K562 (cell line): ENCODE data around the gene PSMA7. TPM values are rescaled to one million over a fixed set of nuclear protein-coding genes. Genes with fewer than 3 reads are reported as not detected.

Experiments
- ATAC-seq: fragments of 200-7000 bp; cut with Tn5 transposase; 3 replicates; pipeline ENCODE4 v1.9.1; 2020; ENCODE audit warnings: moderate library complexity
- BruUV-seq: library from RNA; stranded (reverse); fragments of 400-500 nt; replicated peaks from 2 replicates; lab custom pipeline; 2021; lab: Mats Ljungman, UMichigan
- CTCF ChIA-PET: fragments of 300-600 bp; formaldehyde crosslinking; extraction: SDS; loops from one replicate; lab custom pipeline; 2021; ENCODE audit warnings: low intra/inter-chr PET ratio; lab: Yijun Ruan, JAX
- POLR2A ChIA-PET: fragments of 300-600, 350-650 bp; sonication (Branson Sonifier 250); formaldehyde crosslinking; extraction: SDS; loops from one replicate; lab custom pipeline; 2021; ENCODE audit warnings: antibody characterized with exemption, inconsistent platforms; lab: Yijun Ruan, JAX
- DNase-seq, 4 experiments: peaks; one replicate each; pipeline versions ENCODE4 v3.0.0 to v3.0.0-alpha.2; 2011 to 2018; ENCODE audit warnings: low spot score in 3 of 4, mixed read lengths in 3 of 4; ENCODE audit errors: extremely low read depth in 1 of 4
- FAIRE-seq: peaks from 2 replicates; lab custom pipeline; 2011; peaks lifted over from hg19 to GRCh38; lab: Jason Lieb, UNC
- H2AFZ ChIP-seq: 2 replicates; pipeline ENCODE4 v1.6.0; 2011; ENCODE audit warnings: low read depth, low read length, control low read depth, inconsistent platforms
- H3K27ac ChIP-seq: fragments of 200-600 bp; 3 replicates; pipeline ENCODE4 v1.8.0; 2011; ENCODE audit warnings: low read depth, mild to moderate bottlenecking, control low read depth, inconsistent platforms, low read length, moderate library complexity, mixed read lengths; ENCODE audit errors: extremely low read depth
- H3K27me3 ChIP-seq, 2 experiments: fragments of 300-600 bp in 1 of 2; 2 replicates in 1 of 2; 3 replicates in 1 of 2; pipeline versions ENCODE4 v1.6.0 to v1.8.0; 2011; ENCODE audit warnings: inconsistent platforms in 2 of 2, low read length in 2 of 2, mild to moderate bottlenecking in 1 of 2, mixed read lengths in 1 of 2, moderate library complexity in 1 of 2; ENCODE audit not compliant: control insufficient read depth in 2 of 2, insufficient read depth in 2 of 2
- H3K36me3 ChIP-seq: fragments of 300-600 bp; 3 replicates; pipeline ENCODE4 v1.8.0; 2011; ENCODE audit warnings: mild to moderate bottlenecking, low read length, inconsistent platforms; ENCODE audit not compliant: control insufficient read depth, insufficient read depth
- H3K4me1 ChIP-seq, 2 experiments: fragments of 200-600 bp in 1 of 2; replicated peaks in 1 of 2; 2 replicates in 1 of 2; 3 replicates in 1 of 2; pipeline versions ENCODE4 v1.5.1 to v1.8.0; 2011; ENCODE audit warnings: inconsistent platforms in 2 of 2, low read length in 2 of 2, mild to moderate bottlenecking in 1 of 2, mixed read lengths in 1 of 2, moderate library complexity in 1 of 2; ENCODE audit not compliant: control insufficient read depth in 2 of 2, insufficient read depth in 2 of 2
- H3K4me2 ChIP-seq: 2 replicates; pipeline ENCODE4 v1.6.1; 2011; ENCODE audit warnings: low read length, control low read depth, inconsistent platforms, mixed read lengths; ENCODE audit not compliant: insufficient read depth
- H3K4me3 ChIP-seq: fragments of 200-600 bp; sonication (generic), shearing (Covaris generic); 2 replicates; pipeline ENCODE4 v1.5.1; 2016; ENCODE audit warnings: control low read depth, inconsistent platforms
- H3K79me2 ChIP-seq: fragments of 200-600 bp; 3 replicates; pipeline ENCODE4 v1.8.0; 2011; ENCODE audit warnings: low read length, inconsistent platforms; ENCODE audit not compliant: control insufficient read depth, insufficient read depth
- H3K9ac ChIP-seq, 2 experiments: 2 replicates each; pipeline versions ENCODE4 v1.6.0 to v1.6.1; 2011; ENCODE audit warnings: low read depth in 2 of 2, low read length in 2 of 2, control low read depth in 1 of 2, inconsistent platforms in 1 of 2, mild to moderate bottlenecking in 1 of 2, mixed read lengths in 1 of 2; ENCODE audit not compliant: insufficient read depth in 1 of 2
- H3K9me1 ChIP-seq: one replicate; pipeline ENCODE4 v1.6.0; 2011; ENCODE audit warnings: inconsistent platforms, mild to moderate bottlenecking, low read length, moderate library complexity; ENCODE audit not compliant: control insufficient read depth, insufficient read depth
- H3K9me3 ChIP-seq: replicated peaks from 2 replicates; pipeline ENCODE4 v1.5.1; 2011; ENCODE audit warnings: low read depth, low read length, inconsistent platforms; ENCODE audit not compliant: control insufficient read depth, insufficient read depth
- H4K20me1 ChIP-seq: replicated peaks from 2 replicates; pipeline ENCODE4 v1.6.1; 2011; ENCODE audit warnings: low read length, inconsistent platforms, mixed read lengths; ENCODE audit not compliant: control insufficient read depth, insufficient read depth
- CEBPZ ChIP-seq: fragments of 150-350 bp; IDR thresholded peaks from 2 replicates; pipeline ENCODE4 v1.6.1; 2014; ENCODE audit warnings: low read depth, mild to moderate bottlenecking, low read length, borderline replicate concordance
- DACH1 ChIP-seq: fragments of 450-650 bp; IDR thresholded peaks from 2 replicates; pipeline ENCODE4 v1.6.1; 2018; ENCODE audit not compliant: partially characterized antibody
- E2F1 ChIP-seq: sonication (generic); formaldehyde crosslinking; IDR thresholded peaks from 2 replicates; pipeline ENCODE4 v1.8.1; 2023; ENCODE audit warnings: mild to moderate bottlenecking, missing genetic modification reagents, moderate library complexity
- IRF2 ChIP-seq: sonication (generic); formaldehyde crosslinking; IDR thresholded peaks from 2 replicates; pipeline ENCODE4 v1.8.1; 2022; ENCODE audit warnings: mild to moderate bottlenecking, missing genetic modification reagents
- NCOA1 ChIP-seq: fragments of 450-650 bp; IDR thresholded peaks from 2 replicates; pipeline ENCODE4 v1.6.1; 2016; ENCODE audit warnings: low read depth
- NCOA2 ChIP-seq, 2 experiments: fragments of 450-650 bp; IDR thresholded peaks; 2 replicates each; pipeline ENCODE4 v1.6.1; 2018; ENCODE audit warnings: mild to moderate bottlenecking in 2 of 2, moderate library complexity in 1 of 2; ENCODE audit not compliant: partially characterized antibody in 2 of 2
- POLR2H ChIP-seq: IDR thresholded peaks from 2 replicates; pipeline ENCODE4 v1.6.1; 2016; ENCODE audit warnings: missing genetic modification characterization, low read depth, mild to moderate bottlenecking, control low read depth, missing compliant biosample characterization, moderate library complexity
- SRSF7 ChIP-seq: fragments of 200-400 bp; formaldehyde crosslinking; optimal IDR thresholded peaks from 2 replicates; pipeline ENCODE3; 2017; ENCODE audit warnings: mild to moderate bottlenecking, low read depth, low read length
- TCFL5 ChIP-seq: fragments of 250-450 bp; sonication (Bioruptor Pico); conservative IDR thresholded peaks from 2 replicates; pipeline ENCODE4 v1.6.1; 2021; ENCODE audit warnings: mild to moderate bottlenecking, moderate library complexity, matching md5 sums
- U2AF2 ChIP-seq: fragments of 200-400 bp; formaldehyde crosslinking; optimal IDR thresholded peaks from 2 replicates; pipeline ENCODE3; 2017; ENCODE audit warnings: low read depth, mild to moderate bottlenecking, low read length
- USF1 ChIP-seq: sonication (generic); formaldehyde crosslinking; IDR thresholded peaks from 2 replicates; pipeline ENCODE4 v1.9.0; 2022; ENCODE audit warnings: mild to moderate bottlenecking, missing genetic modification reagents
- USF2 ChIP-seq: sonication (generic); formaldehyde crosslinking; IDR thresholded peaks from 2 replicates; pipeline ENCODE4 v1.5.0; 2020; ENCODE audit warnings: missing genetic modification reagents
- ZBTB5 ChIP-seq: fragments of 450-650 bp; IDR thresholded peaks from 2 replicates; pipeline ENCODE4 v1.6.1; 2017; ENCODE audit warnings: antibody characterized with exemption
- ZFP36 ChIP-seq: fragments of 150-350 bp; IDR thresholded peaks from 2 replicates; pipeline ENCODE4 v1.6.1; 2018; ENCODE audit warnings: low read length, low read depth; ENCODE audit not compliant: partially characterized antibody
- WGBS: fragments of 100-300 bp; shearing (Covaris generic); methylation state at CpG from one replicate; pipeline ENCODE4 v1.1.6; 2016; ENCODE audit warnings: low coverage, mixed read lengths; ENCODE audit not compliant: insufficient coverage; ENCODE audit errors: missing lambda C conversion rate; 5-methylcytosine and 5-hydroxymethylcytosine counted together
- in situ Hi-C: fragments of 300-500 bp; cut with MboI; formaldehyde crosslinking; loops from 4 replicates; pipeline ENCODE4 v1.15.0; 2018; ENCODE audit warnings: inconsistent platforms, mixed read lengths
- intact Hi-C: fragments of 100-400 bp; cut with micrococcal nuclease; formaldehyde crosslinking; loops from 2 replicates; pipeline ENCODE4 v1.14.2; 2022
- polyA plus RNA-seq, 8 experiments: library from polyadenylated mRNA; depleted of rRNA in 4 of 8; stranded (reverse) in 5 of 8; unstranded in 3 of 8; fragments of >200 nt; fragmentation: Nextera tagmentation in 2 of 8; fragmentation: Illumina TruSeq in 1 of 8; extraction: Ambion mirVana in 2 of 8; extraction: Trizol in 1 of 8; gene quantifications; 2 replicates each; pipeline versions ENCODE4 v1.2.1 to v1.2.3, GENCODE V29; 2011 to 2014; ENCODE audit warnings: inconsistent platforms in 1 of 8, missing spikeins in 1 of 8
- total RNA-seq, 7 experiments: library from RNA; depleted of rRNA in 6 of 7; stranded (reverse); fragments of >200 nt in 6 of 7; fragmentation: Illumina TruSeq in 2 of 7; extraction: Trizol in 2 of 7; gene quantifications; 2 replicates each; pipeline versions ENCODE4 v1.2.1 to v1.2.3, GENCODE V29; 2011 to 2021; ENCODE audit warnings: low replicate concordance in 1 of 7

The PSMA7 gene
- total and polyA plus RNA-seq, 9 of the 15 experiments (the other 6 are each of a cell fraction or from before 2014, with no cell fraction given): 257 to 510 (median 393) TPM

- POLR2A ChIA-PET: no interaction called here
- Histone ChIP-seq H3K36me3 (no peaks in the 10 kb centered on the region), H3K4me3 (no peak overlapping the region), H3K9me3 (peaks cover 5% of the 10 kb centered on the region), H3K4me1 (peaks cover 0 to 17% of the 10 kb centered on the region in 2 experiments; a peak in 3 of 5 replicates), H3K4me2 (no peak overlapping the region), H3K27ac (no peak overlapping the region), H2AFZ (no peak overlapping the region), H3K9ac (no peak overlapping the region), H3K9me1 (no peaks in the 10 kb centered on the region), H3K79me2 (no peaks in the 10 kb centered on the region), H4K20me1 (no peaks in the 10 kb centered on the region), H3K27me3 (peaks cover 23 to 52% of the 10 kb centered on the region in 2 experiments)
- intact Hi-C loops (no loop called here), in situ Hi-C loops (no loop called here)
- ATAC-seq: no peak
- FAIRE-seq: no peak
- CTCF ChIA-PET: no interaction called here
- 0% methylated on average over 3 of the region's 7 CpGs for WGBS
- no TSS peak for BruUV-seq
- no peak for DNase-seq
- TF ChIP-seq IRF2 (no peak), ZFP36 (peak; percentile 89), NCOA1 (no peak), DACH1 (no peak), ZBTB5 (no peak), USF1 (CRISPR knock-in tag) (0 out of 2 replicates have a peak, but pooled peaks have one; percentile 28), USF2 (CRISPR knock-in tag) (peak; percentile 28; the same call in 1 of the 2 replicates), E2F1 (no peak), CEBPZ (no peak), TCFL5 (CRISPR knock-in tag) (no peak), NCOA2 (IDR thresholded peaks at IDR 0.05; ENCODE audit: partially characterized antibody in 2 of 2) (no peak), POLR2H (tag) (no peak), U2AF2 (no peak), SRSF7 (no peak)
These were observed 38.3 kb downstream of the PSMA7 start for GRCh38 chr20:62104791-62105345.
